DMS 273 (cell line): Measurements from ENCODE around the gene WDR5B.

Experiments
- DNase-seq: peaks from one replicate; lab custom pipeline; 2025; ENCODE audit not compliant: unreplicated experiment; lab: John Stamatoyannopoulos, UW

WDR5B gene

DNA sequence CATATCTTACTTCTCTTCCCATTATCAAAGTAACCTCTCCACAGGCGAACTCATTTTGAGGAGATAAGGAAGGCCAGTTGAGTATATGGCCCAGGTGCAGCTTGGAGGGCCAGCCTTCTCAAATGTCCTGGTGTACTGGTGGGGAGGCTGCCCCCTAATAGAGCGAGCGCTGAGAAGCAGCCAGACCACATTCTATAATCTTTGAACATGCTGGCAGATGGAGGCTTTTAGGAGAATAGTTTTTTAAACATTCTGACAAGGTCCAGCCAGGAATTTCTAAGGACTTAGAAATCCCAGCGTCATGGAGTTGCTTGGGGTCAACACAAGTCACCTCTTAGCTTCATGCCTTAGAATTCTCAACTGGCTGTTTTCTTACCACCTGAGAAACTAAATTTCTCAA is 5.8 kb downstream of the WDR5B start:
- no peak for DNase-seq

DNA sequence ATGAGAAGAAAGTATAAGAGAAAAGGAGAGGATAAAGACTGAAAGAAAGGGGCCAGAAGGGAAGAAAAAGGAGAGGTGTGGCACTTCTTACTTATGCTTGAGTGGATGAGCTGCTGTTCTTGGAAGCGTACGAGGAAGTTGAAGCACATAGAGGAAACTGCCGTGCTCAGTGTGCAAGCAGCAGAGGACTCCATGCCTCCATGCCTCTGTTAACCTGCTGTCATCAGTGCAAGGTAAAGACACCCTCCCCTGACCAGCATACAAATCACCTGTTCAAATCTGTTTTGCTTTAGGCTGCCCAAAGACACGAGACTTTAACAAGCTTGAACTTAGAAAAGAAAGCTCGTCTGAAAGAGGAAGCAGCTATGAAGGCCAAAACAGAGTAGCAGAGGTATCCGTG is 6.4 kb downstream of the WDR5B start:
- DNase-seq, result no peak

DNA sequence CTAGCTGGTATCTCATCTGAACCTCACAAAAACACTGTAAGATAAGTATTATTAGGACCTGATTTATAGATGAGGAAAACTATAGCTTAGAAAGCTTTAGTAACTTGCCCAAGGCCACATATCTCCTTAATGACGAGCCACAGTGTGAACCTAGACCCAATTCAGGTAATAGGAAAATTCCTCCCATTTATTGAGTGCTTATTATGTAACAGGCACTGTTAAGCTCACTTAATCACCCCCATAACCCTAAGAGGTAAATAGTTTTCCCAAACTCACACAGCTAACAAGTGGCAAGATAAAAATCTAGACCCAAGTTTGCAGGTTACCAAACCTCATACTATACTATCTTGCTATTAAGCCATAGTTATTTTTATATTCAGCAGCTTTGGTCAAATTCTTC is 7.9 kb downstream of the WDR5B start:
- no peak for DNase-seq

DNA sequence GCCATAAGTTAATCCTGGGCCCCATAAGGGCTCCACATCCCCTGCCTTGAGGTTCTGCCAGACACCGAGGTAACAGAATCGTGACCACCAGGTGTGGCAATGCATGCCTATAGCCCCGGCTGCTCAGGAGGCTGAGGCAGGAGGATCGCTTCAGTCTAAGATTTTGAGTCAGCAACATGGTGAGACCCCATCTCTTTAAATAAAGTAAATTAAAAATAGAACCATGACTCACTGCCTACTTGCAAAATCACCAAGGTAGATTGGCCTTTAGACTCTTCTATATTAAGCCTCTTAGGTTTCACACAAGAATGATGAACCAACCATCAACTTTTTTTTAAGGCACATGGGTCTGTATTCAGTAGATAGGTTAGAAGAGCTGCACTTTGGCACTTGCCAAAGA is 9.7 kb downstream of the WDR5B start:
- DNase-seq, result no peak

DNA sequence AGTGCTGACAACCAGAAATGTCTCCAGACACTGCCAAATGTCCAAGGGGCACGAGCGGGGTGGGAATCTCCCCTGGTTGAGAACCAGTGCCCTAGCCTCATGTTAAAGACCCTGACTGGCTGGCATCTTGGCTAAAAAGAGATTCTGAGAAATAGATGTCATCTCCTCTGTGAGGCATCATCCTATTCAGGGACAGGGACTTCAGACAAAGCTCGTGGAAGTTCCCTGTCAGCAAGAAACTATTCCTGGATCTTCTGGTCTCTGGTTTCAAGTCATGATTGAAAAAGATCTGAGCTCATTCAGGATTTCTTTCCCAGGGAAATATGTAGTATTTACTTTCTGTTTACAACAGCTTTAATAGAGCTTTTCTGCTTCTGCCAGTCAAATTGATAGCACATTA is 10.8 kb downstream of the WDR5B start:
- no peak for DNase-seq

DNA sequence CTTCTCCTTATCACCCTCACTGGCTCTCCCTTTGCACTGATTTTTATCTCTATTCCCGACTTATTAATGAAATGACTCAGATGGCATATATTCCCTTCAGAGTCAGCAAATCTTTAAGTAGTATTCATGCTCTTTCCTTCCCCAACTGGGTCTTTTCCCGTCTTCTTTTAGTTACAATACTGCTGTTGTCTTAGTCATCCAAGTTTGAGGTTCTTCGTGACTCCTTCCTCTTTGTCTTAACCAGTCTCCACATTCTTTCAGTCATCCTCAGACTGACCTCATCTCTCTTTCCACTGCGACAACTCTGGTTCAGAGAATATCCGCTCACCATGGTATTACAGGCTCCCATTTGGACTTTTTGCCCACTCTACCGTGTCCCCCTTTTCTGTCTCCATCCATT is 12.4 kb downstream of the WDR5B start:
- no peak for DNase-seq

DNA sequence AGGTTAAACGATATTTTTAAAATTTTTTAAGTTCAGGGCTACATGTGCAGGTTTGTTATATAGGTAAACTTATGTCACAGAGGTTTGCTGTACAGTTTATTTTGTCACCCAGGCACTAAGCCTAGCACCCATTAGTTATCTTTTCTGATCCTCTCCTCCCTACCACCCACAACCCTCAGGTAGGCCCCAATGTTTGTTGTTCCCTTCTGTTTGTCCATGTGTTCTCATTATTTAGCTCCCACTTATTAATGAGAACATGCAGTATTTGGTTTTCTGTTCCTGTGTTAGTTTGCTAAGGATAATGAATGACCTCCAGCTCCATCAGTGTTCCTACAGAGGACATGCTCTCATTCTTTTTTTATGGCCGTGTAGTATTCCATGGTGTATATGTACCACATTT is 16.9 kb downstream of the WDR5B start:
- no peak for DNase-seq

DNA sequence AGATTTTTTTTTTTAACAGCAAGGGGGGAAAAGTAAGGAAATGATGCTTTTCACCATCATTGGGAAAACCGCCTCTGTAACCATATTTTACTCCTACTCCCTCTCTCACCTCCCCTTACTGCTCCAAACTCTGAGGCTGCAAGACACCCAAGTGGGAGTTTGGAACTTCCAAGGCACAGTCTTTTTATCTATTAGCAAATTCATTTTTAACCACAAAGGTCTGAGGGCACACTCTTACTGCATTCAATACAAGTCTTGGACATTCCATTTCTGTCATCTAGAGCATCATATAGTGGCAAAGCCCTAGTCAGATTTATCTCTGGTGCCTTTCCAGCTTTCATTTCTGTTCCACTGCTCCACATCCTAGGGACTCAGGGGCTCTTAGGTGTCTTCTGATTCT is 18.7 kb downstream of the WDR5B start:
- no peak for DNase-seq

DNA sequence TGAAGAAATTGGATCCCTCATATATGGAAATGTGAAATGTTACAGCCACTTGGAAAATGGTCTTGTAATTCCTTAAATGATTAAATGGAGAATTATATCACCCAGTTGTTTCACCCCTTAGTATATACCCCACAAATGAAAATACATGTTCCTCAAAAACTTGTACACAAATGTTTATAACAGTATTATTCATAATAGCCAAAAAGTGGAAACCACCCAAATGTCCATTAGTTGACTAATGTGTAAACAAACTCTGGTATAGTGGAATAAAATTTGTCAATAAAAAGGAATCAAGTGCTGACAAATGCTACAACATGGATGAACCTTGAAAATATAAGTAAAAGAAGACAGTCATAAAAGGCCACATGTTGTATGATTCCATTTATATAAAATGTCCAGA is 19.4 kb downstream of the WDR5B start:
- DNase-seq, result no peak

DNA sequence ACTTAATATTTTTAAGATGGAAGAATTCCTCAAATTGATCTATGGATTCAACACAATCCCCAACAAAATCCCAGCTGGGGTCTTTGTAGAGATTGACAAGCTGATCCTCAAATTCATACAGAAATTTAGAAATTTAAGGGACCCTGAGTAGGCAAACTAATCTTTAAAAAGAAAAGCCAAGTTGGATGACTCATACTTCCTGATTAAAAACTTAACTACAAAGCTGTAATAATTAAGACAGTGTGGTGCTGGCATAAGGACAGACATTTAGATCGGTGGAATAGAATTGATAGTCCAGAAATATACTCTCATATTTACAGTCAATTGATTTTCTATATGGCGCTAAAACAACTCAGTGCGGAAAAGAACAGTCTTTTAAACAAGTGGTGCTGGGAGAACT is 20.3 kb downstream of the WDR5B start:
- DNase-seq, result no peak

DNA sequence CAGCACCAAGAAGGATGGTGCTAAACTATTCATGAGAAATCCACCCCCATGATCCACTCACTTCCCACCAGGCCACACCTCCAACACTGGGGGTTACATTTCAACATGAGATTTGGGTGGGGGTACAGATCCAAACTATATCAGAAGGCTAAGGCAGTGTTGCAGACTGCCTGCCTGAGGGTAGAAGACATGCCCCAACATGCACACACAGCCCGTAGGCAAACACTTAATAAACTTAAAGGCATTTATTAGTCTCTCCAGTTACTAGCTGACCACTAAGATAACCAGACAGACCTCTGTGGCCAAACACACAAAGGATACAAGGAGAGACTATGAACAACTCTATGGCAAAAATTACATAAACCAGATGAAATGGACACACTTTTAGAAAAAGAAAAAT is 21.7 kb downstream of the WDR5B start:
- DNase-seq, result no peak

DNA sequence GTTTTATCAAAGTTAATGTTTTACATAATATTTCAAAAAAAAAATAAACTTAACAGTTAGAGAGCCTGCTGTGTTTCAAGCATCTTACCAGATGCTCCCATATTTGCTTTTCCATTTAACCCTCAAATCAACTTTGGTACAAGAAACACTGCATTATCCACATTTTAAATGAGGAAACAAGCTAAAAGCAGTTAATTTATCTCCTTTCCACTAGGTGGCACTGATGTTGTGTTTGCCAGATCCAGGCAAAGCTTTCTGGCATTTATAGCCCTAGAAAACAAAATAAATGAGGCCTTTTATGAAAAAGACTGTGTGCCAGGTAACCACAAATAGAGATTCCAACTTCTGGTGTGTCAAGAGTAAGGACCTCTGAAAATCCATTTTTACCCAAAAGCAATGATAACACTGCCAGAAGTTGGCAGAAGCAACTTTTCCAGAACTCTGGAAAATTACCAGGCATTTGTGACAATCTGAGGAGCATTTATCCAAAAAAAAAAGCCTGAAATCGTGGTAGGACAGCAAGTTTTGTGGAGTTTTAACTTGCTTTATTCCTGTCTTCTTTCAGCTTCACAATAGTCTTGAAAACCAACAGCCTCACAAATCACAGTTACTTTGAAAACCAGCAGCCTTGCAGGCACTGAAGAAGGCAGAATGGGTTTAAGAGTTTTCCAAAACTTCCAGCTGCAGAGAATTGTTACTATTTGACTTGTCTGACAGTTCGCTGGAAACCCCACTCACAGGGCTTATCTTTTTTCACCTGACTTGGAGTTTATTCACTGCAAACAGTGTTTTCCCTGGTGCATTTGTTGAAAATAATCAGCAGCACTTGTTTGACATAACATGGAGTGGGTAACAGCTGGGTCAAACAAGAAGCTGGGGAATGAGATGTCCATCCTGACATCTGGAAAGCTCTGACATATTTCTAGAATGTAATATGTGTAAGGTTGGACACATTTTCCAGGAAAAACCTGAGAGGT is 22.7 kb downstream of the WDR5B start:
- DNase-seq, result peak; percentile 66

DNA sequence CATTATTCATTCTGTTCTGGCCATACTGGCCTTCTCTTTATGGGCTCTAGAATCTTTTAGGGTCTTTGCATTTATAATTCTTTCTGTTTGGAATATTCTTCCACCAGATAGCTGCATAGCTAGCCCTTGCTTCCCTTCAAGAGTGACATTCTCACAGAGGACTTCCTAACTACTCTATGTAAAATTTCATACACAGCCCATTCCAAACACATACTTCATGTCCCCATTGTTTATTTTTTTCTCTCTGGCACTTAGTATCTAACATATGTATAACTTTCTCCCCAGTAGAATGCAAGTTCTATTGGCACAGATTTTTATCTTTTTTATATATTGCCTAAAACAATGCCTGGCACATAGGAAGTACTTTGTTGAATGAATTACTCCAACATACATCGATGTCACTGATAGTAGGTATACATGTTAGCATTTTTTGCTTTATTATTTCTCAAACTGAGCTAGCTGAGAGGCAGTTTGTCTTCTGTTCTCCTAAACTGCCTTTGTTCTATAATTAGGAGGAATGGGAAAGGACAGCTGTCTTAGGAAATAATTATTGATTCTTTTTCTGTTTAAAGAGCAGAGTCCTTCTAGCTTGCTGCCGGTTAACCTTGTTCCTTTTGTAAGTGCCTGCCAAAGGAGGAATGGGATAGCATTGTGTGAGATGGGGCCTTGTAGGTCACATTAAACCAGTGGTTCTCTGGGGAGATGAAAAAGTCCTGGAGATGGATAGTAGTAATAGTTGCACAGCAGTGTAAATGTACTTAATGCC is 24.0 kb downstream of the WDR5B start:
- DNase-seq, result no peak

DNA sequence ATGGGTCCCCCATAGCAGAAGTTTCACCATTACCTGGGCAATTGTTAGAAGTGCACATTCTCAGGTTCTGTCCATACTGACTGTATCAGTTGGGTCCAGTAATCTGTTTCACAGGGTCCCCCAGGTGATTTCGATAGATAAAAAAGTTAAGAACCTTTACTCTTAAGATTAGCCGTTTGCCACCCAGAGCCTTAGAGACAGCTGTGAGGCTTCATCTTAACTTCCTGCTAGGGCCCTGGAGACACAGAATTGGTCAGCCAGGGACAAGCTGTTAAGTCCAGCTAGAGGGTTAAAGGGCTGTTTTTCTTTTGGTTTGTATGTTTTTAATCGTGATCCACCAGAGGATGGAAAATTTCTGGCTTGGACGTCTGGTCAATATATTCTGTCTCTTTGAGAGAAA is 25.2 kb downstream of the WDR5B start:
- no peak for DNase-seq

DNA sequence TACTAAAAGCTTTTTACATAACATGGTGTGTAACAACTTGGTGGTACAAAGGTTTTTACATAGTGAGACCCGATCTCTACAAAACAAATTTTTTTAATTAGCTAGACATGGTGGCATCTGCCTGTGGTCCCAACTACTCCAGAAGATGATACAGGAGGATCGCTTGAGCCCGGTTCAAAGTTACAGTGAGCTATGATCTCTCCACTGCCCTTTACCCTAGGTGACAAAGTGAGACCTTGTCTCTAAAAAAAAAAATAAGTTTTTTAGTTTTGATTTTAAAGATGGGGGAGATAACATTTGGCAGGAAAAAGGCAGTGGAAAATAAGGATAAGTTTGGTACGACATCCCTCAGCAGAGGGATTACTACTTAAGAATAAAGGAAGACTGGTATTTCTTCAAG is 26.0 kb downstream of the WDR5B start:
- DNase-seq, result no peak

DNA sequence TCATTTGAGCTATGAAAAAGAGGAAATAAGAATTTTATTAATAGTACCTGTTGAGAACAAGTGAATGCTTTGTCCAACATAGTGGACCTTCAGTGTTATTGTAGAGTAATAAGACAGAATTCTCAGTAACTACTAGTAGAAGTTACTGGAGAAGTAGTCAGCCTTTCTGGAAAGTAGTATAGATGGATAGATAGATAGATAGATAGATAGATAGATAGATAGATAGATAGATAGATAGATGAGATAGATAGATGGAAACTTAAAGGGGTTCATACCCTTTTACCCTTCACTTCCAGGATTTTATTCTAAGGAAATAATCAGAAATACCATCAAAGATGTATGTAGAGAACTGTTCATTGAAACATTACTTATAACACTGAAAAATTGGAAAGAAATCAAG is 26.7 kb downstream of the WDR5B start:
- no peak for DNase-seq

DNA sequence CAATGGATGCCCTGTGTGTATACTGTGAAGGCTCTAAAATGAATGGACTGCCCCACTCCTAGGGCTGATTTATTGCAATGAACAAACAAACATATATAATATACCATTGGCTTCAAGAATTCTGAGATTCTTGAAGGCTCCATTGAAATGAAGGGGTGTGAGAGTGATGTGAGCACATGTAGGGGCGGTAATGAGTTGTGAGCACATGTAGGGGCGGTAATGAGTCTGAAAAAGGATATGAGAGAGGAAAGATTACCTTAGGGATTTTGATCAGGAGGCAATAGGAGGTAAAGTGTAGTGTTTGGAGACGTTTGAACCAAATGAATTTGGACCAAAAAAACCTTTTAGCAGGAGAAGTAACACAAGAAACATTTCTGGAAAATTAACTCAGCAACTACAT is 28.2 kb downstream of the WDR5B start:
- DNase-seq, result no peak

DNA sequence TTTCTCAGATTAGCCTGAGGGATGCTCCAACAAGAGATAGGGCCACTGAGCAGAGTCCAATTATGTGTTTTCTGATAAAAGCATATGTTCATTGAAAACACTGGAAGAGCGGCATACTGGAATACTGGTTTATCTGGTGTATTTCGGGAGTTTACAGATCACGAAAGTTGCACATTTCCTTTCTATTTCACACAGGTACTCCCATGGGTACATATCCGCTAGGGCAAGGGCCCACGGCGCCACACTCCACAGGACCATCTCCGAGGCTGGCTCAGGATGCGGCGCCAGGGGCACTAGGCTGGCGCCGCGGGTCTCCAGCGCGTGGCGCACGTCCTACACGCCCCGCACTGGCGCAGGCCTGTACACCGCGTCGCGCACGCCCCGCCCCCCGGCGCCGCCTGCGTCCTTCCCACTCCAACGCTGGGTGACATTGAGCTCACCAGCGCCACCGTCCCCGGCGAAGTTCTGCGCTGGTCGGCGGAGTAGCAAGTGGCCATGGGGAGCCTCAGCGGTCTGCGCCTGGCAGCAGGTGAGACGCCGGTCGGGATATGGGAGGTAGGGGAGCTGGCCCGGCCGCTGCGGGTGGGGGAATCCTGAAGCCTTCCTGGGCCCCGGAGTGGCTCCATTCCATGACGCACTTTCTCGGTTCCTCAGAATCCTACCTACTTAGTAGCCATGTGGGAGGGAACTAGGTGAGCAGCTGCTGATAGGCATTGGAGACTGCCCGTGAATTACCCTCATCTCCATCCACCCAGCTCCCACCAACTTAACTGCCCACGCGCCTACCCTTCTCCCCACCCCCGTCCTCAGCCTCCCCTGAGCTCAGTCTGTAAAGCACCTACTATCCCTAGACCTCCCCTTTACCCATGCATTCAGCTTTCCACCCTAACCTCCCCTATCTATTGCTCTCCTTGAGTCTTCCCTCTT is 31.8 kb downstream of the WDR5B start, which contains the start of gene FAM162A:
Gene FAM162A, plus strand, starts transcription at position 412 of the 927 bp plus-strand sequence. Its CDS starts 84 bp downstream, at position 496.
- peak; percentile 99 for DNase-seq

DNA sequence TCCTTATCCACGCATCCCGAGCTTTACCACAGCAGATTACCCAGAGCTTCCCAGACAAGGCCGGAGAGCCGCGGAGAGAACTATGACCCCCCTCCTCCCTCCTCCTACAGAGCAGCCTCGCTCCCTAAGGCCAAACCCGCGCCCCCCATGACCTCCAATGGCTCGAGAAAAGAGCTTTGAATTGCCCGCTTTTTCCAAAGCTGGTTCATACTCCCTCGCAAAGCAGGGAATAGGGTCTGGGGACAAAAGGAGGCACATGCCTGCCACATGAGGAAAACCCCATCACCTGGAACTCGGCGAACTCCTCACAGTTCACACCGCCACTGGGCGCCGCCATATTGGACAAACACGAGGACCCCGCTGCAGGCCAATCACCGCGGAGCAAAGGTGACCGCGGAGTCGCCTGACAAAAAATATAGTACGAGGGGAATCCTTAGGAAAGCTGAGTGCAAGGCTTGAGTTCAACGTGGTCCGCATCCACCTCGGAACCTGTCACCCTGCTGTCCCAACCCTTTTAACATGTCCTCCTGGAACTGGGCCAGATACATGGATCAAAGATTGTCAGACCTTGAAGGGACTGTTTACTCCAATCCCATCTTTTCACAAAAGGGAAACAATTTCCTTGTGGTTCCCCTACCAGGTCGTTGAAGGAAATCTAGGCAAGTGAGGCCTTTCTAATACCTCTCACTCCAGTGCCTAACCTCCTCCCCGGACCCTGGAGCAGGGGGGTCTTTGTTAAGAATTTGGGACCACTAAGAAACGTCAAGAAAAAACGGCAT is 32.8 kb downstream of the WDR5B start, which contains the start of gene MIX23:
Gene MIX23, minus strand, starts transcription at position 344 of the 779 bp plus-strand sequence. Its CDS starts 7 bp downstream, at position 337.
- peak; percentile 98 for DNase-seq

DNA sequence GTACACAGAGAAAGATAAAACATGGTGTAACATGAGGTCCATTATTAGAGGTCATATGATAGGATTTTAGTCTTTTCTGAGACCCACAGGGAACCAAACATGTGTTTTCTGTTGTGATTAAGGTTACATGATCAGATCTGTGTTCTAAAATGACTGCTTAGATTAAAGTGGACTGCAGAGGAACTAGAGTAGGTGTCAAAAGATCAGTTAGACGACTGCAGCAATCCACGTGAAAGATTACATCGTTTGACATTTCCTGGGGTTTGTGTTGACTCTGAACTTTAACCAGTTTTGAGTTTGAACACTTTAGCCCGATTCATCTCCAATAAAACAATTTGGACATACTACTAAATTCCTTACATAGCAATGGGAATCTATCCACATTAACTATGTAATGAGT is 37.9 kb downstream of the WDR5B start:
- no peak for DNase-seq
